A673 (cell line): ENCODE data around the gene SNRNP40.

ENCODE experiments used
- CTCF ChIP-seq: fragments of 300-800, 200-600 bp; sonication (generic); conservative IDR thresholded peaks from 2 replicates; pipeline ENCODE4 v1.5.1; 2017; ENCODE audit warnings: low read depth, mild to moderate bottlenecking, antibody characterized with exemption, low read length, moderate library complexity, mixed read lengths
- EZH2 ChIP-seq: fragments of 200-600 bp; sonication (generic); IDR thresholded peaks from 2 replicates; pipeline ENCODE4 v1.6.1; 2017; ENCODE audit warnings: borderline replicate concordance, low read depth, mild to moderate bottlenecking, mixed read lengths, antibody characterized with exemption, low read length; ENCODE audit not compliant: poor library complexity, severe bottlenecking

DNA sequence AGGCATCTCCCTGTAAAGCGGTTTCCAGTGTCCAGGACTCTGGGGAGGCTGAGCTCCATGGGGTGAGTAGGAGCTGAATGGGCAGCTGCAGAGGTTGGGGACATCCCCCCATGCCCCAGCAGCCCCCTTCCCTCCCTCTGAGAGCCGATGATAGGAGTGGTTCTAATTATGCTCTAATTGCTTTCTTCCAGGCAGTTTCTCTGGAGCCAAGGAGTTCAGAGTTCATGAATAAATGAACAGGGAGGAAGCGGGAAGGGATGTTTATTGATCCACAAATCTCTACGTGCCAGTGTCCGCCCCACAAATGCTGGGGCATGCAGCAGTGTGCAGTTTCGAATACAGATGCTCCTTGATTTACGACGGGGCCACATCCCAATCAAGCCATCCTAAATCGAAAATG, 72.5 kb downstream of the SNRNP40 start:
- TF ChIP-seq CTCF (no peak), EZH2 (no peak)
